GM19452 (cell line): ENCODE data around the gene SLC7A5.
"Not testable (repeated sequence)": the region's sequence is repeated elsewhere in the genome, so short reads cannot be mapped to it uniquely, and the experiment has no call there.

ENCODE experiments used
- ATAC-seq: cut with Tn5 transposase; IDR thresholded peaks from one replicate; pipeline ENCODE4 v1.9.1; 2021; ENCODE audit not compliant: unreplicated experiment

Gene SLC7A5

DNA sequence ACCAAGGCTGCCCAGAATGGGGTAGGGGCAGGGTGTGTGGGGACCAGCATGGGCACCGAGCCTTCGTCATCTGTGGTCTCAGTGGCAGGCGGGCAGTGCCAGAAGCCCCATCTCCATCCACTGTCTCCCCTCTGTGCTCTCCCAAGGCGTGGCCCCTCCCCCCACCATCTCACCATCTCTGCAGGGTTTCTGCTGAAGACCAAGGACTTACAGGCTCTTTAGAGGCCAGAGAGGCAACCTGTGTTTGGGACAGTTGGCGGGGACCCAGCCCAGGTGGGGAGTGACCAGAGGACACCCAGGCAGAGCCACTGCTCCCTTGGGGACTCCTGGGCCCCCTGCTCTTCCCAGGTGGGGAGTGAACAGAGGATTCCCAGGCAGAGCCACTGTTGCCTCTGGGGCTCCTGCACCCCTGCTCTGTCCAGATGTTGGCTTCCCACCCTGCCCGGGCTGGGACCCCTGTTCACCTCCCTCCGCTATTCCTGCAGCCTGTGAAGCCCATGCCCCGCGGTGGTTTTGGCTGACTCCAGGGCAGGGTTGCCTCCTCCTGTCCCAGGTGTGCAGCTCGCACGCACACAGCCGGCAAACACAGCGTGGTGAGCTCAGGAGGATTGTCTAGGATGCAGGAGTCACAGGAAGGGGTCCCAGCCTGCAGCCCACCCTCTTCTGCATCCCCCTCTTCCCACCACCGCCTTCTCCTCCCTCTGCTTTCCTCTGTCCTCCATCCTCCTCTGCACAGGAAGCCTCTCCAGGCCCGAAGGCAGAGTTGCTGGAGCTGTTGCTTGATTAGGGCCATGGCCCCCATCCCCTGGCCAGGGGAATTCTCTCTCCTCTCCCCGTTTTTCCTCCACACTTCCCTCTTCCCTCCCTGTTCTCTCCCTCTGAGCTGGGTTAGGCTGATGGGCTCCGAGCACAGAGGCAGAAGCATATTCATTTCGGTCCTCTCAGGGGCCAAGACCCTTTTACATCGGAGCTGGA lies 45.0 kb downstream of the SLC7A5 start:
- no peak for ATAC-seq

DNA sequence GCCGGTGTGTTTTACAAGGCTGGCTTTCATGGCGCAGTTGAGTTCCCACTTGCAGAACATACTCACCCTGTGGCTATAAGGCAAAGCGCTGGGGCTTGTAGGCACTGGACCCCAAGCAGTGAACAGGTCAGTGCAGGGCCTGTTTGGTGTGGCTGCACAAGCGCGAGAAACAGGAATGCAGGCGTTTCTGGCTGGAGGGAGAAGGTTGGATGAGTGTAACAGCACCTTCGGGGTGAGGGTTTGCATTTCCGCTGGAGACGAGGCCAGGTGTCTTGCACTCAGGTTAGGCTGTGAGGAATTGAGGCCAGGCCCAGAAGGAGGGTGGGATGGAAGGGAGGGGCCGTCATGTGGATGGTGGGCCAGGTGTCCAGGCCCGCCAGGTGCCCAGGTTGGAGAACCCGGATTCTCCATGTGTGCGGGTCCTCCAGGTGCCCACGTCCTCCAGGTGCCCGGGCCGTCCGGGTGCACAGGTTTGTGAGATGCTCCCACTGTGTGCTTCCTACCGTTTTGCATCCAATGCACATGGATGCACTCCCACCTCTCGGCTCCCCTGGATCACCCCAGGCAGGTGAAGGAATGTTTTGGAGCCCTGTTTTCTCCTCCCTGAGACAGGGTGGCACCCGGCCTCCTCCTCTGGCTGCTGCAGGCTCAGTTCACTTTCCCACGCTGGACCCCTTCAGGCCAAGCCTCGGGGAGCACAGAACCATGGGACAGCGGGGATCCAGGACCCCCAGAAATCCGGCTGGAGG lies 46.0 kb downstream of the SLC7A5 start:
- no peak for ATAC-seq

GRCh38 chr16:87822108-87822970 lies 47.0 kb downstream of the SLC7A5 start:
- no peak for ATAC-seq

GRCh38 chr16:87821376-87822107 lies 47.8 kb downstream of the SLC7A5 start:
- no peak for ATAC-seq

DNA sequence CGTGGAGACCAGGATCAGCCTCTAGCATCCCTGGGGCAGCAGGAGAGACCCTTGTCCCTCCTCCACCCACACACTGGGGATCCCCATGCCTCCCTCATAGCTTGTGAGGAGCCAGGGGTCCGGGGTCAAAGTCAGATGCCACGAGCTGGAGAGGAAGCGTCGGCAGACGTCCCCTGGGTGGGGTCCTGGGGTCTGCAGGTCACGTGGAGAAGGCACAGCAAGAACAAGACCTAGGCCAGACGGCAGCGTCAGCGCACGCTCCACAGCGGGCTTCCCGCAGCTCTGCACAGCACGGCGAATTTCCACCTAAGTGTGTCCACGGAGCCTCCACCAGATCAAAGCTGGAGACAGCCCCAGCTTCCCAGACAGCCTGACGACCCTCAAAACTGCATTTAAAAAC lies 49.3 kb downstream of the SLC7A5 start:
- ATAC-seq, result no peak

- ATAC-seq, result no peak
These were observed 50.0 kb downstream of the SLC7A5 start for GRCh38 chr16:87819282-87819681.

- ATAC-seq, result no peak
These were observed 50.7 kb downstream of the SLC7A5 start for GRCh38 chr16:87818533-87819161.

- no peak for ATAC-seq
These were observed 51.4 kb downstream of the SLC7A5 start for GRCh38 chr16:87817910-87818309.

DNA sequence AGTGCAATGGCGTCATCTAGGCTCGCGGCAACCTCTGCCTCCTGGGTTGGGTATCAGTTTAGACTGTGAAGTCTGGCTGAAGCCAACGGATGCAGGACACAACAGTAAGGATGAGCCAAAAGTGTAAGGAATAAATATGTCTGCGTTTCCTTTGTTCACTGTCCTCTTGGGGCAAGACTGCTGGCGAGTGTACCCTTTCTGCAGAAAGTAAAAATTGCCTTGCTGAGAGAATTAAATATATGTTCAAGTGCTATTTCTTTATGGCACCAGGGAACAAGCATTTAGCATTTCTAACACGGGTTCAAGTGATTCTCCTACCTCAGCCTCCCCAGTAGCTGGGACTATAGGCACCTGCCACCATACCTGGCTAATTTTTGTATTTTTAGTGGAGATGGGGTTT lies 51.9 kb downstream of the SLC7A5 start:
- ATAC-seq, result not testable (repeated sequence)

GRCh38 chr16:87816507-87817100 lies 52.7 kb downstream of the SLC7A5 start:
- no peak for ATAC-seq

DNA sequence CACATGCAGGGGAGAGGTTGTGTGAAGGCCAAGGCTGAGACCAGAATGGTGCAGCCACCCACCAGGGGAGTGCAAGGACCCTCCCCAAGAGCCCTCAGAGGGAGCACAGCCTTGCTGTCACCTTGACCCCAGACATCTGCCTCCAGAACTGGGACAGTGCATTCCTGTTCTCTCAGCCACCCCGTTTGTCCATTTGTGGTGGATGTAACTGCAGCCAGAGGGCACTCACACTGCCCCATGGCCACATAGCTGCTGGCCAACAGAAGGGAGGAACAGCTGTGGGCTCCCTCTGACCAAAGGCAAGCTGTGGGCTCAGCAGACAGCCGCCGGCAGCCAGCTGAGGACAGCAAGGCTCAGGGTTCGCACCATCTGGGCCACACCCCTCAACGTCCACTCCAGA lies 53.7 kb downstream of the SLC7A5 start:
- no peak for ATAC-seq

DNA sequence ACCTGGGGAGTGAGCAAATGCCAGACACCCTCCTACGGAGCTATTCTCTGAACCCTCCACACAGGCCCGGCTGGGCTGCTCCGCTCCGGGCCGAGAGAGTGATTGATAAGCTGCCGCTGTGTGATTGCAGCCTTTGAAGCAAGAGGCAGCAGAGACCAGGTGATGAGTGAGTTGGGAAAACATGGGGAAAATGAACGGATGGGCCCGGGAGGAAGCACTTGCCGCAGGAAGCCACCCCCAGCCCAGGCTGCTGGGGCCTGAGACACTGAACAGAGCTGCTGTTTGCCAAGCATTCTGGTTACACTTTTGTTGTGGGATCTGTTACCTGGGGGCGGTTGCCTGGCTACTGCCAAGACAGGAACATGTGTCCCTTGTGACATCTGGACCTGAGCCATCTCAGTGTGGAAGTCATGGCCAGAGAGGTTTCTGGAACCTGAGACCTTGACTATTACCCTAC lies 57.1 kb downstream of the SLC7A5 start:
- ATAC-seq, result no peak

DNA sequence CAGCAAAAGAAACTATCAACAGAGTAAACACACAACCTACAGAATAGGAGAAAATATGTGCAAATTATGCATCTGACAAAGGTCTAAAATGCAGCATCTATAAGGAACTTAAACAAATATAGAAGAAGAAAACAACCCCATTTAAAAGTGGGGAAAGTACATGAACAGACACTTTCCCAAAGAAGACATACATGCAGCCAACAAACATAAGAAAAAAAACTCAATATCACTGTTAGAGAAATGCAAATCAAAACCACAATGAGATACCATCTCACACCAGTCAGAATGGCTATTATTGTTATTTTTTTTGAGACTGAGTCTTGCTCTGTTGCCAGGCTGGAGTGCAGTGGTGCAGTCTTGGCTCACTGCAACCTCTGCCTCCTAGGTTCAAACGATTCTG lies 57.9 kb downstream of the SLC7A5 start:
- ATAC-seq, result not testable (repeated sequence)

DNA sequence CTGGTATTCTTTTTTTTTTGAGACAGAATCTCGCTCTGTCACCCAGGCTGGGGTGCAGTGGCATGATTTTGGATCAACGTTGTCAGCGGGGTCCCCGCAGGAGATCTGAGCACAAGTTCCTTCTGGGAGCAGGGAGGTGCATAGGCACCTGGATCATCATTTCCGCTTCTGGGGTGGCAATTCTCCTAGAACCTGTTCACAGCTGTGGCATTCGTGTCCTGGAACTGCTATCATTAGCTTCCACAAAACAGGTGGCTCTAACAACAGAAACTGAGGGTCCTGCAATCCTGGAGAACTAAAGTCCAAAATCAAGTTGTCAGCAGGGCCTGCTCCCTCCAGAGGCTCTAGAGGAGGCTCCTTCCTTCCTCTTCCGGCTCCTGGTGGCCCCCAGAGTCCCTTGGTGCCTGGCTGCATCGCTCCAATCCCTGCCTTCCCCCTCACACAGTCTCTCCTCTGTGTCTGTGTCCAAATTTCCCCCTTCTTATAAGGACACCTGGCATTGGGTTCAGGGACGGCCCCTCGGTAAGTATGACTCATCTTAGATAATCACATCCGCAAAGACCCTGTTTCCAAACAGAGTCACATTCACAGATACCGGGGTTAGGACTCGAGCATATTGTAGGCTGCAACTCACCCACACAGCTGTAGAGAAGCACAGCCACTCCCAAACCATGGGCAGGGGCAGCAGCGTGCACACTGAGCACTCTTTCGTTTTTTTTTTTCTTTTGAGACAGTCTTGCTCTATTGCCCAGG lies 60.0 kb downstream of the SLC7A5 start:
- ATAC-seq, result no peak

DNA sequence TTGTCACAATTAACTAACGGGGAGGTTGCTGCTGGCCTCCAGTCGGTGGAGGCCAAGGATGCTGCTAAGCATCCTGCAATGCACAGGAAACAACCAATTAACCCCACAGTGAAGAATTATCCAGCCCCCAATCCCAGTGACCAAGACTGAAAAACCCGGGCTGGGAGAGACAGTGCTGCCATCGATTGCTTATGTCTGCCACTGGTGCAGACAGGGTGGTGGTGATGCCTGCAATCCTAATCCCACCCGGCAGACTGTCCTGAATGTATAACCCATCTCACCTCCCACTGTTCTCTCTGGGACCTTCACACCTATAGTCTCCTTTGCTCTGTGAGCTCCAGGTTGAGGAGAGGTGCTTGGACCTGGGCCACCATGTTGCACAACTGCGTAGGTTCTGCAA lies 61.2 kb downstream of the SLC7A5 start:
- ATAC-seq, result no peak

DNA sequence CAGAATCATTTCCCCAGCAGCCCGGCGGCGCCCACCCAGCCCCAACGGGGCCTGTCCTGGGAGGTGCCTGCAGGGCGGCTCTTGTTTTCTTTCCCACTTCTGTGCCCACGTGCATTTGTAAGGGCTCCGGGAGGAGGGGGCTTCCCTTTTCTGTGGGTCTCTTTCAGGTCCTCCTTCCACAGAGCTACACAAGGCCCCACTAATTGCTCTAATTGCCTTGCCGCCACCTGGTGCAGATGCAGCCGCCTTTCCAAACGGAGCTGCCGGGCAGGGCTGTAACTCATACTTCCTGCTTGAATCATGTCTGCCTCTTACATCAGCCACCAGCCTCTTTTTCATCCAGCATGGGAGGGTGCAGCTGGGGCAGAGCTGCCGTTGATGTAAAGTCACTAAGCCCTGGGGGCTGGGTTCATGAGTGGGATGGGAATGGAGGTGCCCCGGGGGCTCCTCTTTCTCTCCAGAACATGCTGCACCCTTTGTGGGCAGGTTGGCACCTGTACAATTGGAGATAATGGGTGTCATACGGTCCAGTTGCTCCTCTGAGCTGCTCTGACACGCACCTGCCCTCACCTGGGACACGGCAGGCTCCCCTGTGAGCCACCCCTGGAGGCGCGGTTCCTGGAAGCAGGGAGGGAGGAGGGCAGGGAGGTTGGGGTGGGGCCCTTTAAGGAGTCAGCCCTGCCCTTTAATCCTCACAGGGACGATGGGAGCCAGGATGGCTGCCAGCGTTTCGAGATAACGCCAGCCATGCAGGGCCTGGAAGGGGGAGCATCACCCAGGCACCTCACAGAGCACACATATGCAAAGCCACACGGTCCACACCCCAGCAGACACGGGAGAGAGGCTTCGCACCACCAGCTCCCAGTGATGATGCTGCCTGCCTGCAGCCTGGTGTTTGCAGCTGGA lies 62.4 kb downstream of the SLC7A5 start:
- ATAC-seq, result no peak

DNA sequence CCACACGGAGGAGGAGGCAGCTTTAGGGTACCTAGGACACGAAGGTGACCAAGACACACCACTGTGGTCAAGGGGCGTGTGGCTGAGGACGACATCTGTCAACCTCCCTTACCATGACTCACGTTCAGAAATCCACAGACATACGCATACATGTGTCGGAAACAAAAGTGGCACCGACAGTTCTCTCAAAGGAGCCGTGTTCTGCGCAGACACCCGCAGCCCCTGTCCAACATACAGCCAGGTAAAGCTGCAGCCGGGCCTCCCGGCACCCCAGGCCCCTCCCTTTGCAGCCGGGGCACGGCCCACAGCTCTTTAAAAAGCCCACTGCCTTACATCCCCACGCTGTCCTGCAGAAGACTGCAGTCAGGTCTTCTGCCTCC lies 63.1 kb downstream of the SLC7A5 start:
- ATAC-seq, result no peak

DNA sequence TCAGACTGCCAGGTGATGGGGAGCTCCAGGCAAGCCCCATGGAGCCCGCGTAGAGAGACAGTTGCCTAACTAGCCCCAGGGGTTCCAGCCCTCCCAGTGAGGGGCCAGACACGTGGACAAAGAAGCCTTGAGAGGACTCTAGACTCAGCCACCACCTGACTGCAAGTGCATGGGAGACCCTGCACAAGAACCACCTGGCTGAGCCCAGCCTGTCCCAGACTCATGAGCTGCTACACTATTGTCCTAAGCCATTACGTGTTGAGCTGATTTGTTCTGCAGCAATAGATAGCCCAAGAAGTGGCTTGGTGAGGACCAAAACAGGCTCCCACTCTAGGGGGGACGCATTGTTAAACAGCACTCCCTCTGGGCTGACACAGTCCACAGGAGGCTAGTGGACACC lies 65.9 kb downstream of the SLC7A5 start:
- no peak for ATAC-seq
